GM18867 (cell line): ENCODE data around the gene RASL12.

ENCODE experiments used
- ATAC-seq: cut with Tn5 transposase; IDR thresholded peaks from one replicate; pipeline ENCODE4 v1.9.1; 2021; ENCODE audit warnings: mild to moderate bottlenecking, moderate library complexity; ENCODE audit not compliant: unreplicated experiment

The RASL12 gene

DNA sequence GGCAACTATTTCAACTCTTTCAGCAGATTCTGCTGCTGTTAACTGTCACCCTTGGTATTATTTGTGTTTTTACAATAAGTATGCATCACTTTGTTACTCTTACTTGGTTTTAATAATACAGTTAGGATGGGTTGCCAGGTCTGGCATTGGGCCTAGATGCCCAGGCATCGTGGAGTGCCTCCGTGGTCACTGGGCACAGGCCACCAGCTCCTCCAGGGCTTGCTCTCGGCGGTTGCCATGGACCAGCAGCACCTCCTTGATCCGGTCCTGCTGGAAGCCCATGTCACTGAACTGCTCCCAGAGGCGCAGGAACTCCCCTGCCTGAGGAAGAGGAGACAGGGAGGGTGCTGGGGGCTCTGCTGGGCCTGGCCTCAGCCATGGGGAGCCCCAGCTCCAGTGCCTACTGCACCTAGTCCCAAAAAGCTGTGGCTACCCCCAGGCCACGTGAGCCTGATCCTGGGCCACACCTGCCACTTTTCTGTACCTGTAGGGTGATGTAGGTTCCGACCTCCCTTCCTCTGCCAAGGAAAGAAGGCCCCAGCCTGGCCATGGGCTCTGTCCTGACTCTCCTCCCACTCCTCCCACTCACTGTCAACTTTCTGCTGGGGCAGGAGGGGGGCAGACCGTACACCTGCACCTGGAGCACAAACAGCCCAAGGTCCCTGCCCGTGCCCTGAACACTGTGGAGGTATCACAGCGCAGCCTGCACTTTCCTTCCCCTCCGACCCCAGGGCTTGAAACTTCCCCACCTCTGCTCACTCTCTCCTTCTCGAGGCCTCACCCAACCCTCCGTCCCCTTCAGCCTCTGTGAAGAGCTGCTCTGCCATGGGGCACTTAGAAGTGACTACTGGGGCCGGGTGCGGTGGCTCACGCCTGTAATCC lies 25.4 kb upstream of the RASL12 start:
- no peak for ATAC-seq

DNA sequence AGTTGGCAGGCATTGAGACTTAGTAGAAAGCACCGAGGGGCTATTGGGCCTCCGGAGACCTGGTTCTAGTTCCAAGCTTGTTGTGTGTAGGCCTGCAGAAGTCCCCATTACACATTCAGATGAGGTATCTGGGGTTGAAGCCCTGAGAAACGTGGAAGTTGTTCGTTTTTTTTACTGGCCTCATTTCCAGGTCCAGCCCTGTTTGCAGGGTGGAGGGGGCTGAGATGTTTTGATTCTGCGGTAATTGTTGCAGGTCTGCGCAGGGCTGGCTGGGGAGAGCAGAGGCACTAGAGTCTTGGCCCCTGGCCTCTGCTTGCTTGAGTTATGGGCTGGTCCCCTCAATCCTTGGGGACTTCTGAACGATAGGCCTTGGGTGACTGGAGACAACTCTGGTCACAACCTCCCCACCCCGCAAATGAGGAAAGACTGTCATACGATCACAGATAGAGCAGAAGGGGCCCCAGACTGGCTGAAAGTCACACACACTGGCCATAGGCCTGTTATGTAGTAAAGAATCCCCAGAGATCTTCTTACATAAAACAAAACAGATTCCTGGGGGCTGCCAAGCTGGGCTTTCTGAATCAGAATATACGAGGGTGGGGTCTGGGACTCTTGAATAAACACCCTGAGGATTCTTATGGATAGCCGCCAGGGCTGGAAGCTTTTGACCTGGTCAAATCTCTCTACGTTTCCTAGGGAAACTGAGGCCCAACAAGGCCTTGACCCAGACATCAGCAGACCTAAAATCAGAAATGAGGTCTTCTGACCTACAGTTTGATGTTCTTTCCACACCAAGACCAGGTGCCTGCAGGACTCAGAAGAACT lies 24.4 kb upstream of the RASL12 start:
- ATAC-seq: no peak

DNA sequence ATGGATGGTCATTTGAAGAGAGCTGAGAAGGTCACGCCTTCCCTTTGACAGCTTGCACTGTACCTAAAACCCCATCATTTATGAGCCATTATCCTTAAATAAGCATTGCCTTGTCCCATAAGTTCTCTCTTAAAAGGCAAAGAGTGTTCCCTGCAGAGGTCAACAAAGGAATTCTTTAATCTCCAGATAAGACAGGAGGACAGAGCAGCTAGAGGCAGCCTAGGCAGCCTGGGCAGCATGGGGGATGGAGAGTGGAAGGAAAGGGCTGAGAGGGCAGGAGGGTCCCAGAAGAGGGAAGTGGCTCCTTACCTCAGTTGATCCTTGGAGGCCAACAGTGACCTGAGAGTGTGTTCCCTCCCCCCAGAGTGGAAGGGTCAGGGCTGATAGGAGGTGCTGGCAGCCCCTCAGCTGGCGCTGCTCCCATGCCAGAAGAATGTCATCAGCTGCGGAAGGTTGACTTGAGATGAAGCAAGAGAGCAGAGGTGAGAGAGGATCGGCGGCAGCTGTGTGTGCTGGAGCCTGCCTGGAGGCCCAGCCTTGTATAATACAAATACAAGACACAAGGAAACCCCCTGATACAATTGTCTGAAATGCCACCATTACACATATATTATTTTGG lies 21.5 kb upstream of the RASL12 start:
- no peak for ATAC-seq

DNA sequence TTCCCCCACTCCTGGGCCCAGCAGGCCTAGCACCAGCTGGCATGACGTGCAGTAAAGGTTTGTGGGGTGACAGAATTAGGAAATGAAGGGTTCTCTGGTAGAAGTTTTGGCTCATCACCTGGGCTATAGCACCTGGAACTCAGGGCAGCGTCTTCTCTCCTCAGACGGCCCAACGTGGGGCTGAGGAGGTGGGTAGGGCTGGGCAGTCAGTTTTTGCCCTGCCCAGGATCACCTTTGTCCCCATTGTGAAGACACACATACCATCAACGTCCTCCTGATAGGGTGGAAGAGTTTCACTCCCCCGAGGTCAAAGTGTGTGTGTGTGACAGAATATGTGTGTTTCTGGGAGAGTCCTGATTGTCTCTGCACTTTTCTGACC lies 20.8 kb upstream of the RASL12 start:
- ATAC-seq: no peak

DNA sequence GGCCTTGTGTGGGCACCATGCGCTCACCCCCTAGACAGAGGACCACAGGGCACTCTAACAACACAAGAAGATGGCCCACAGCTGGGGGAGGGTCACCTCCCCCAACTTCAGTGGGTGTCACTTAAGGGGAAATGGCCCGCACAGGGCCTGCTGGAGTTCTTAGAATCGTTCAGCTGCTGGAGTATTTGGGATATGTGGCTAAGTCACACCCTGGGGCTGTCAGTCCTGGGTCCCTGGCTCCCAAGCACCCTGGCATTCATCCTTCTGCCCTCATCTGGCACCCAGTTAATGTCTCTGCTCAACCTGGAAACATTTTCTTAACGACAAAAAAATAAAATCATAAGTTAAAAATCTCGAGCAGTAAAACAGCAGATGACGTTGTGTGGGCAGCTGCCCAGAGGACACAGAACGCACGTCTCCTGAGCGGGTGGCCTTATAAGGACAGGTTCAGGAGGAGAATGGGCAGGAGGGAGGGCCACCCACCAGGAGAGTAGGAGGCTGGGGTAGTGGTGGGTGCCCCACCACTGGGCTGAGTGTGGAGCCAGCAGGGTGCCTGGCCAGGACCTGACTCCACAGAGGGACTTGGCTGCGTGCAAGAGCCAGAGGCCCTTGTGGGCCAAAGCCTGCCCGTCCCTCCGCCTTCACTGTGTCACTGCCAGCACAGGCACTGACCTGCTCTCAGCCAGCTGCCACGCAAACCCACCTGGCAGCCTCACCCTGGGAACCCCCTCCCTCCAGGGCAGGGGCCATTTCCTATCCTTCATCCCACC lies 20.3 kb upstream of the RASL12 start:
- no peak for ATAC-seq

DNA sequence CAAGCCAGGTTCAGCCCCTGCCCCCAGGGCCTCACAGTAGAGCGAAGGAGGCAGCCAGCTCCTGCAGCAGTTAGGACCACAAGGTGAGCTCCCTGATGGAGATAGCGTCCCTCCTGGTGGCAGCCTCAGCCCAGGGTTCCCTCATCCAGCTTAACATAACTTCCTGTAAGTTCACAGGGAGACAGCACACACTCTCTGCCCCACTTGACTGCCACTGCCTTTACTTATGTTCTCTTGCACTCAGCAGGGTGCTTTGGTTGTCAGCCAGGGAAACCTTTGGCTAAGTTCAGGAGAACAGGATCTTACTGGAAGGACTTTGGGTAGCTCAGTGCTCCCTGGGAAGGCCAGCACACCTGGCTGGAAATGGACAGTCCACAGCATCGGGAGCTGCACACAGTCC lies 19.6 kb upstream of the RASL12 start:
- no peak for ATAC-seq

DNA sequence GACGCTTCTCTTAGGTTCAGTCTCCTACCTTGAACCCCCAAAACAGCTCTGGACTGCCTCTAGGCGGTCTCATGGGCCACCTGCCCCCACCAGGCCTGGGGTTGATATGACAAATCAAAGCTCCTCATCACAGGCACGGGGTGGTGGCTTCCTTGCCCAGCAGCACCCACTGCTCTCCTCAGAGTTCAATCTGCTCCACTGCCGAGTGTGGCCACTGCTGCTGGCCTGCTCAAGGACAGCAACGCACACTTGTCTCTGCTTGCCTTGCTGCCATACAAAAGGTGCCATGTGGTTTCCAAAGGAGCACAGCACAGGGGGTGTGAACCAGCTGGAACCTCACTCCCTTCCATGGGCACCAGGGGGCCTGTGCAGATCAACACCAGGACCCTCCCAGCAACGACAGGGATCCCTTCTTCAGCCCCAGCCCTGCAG lies 18.9 kb upstream of the RASL12 start:
- no peak for ATAC-seq

DNA sequence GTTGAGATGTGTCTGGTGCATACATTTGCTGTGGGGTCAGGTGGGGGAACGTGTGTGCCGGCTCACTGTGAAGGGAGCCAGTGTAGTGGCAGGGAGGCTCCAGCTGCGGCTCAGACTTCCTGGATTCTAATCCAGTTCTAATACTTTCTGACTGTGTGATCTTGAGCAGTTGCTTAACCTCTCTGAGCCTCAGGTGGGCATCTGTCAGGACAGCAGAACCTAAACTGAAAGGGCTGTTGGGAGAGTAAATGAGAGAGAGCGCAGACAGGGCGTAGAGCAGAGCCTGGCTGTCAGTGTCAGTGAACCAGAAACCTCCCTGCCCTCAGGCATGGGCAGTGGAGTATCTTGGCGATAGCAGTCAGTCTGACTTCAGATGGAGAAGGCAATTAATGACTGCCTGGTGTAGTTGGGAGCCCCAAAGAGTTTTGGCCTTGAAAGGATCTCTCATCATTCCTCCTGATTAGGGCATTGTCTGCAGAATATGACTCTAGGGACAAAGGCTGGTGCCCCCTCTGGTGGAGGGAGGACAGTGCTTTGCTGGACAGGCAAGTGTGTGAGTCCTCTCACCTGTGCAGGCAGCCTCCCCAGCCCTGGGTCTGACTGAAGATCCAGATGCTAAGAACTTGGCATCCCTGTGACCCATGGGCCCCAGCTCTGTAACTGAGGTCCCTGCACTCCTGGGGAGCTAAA lies 18.3 kb upstream of the RASL12 start:
- no peak for ATAC-seq

DNA sequence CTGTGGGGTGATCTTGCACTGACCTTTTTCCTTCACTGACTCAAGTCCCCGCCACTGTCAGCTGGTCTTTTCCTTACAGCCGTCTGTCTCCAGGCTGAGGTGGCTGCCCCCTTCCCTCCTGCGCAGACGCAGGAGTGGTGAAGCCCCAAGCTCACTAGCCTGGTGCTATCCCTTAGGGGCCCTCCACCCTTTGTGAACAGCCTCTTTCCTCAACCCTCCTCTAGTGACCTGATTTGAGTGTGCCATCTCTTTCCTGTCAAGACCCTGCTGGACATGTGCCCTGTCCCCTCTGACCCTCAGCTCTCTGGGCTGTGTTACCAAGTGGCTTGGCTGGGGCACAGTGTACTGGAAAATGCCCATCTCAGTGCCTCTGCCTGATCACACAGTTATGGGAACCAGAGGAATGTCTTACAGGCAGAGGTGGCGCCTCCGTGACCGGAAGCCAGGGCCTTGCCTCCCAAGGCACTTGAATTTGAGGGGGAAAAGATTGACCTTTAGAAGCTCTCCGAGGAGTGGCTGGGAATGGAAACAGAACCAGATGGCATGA lies 17.5 kb upstream of the RASL12 start:
- no peak for ATAC-seq

DNA sequence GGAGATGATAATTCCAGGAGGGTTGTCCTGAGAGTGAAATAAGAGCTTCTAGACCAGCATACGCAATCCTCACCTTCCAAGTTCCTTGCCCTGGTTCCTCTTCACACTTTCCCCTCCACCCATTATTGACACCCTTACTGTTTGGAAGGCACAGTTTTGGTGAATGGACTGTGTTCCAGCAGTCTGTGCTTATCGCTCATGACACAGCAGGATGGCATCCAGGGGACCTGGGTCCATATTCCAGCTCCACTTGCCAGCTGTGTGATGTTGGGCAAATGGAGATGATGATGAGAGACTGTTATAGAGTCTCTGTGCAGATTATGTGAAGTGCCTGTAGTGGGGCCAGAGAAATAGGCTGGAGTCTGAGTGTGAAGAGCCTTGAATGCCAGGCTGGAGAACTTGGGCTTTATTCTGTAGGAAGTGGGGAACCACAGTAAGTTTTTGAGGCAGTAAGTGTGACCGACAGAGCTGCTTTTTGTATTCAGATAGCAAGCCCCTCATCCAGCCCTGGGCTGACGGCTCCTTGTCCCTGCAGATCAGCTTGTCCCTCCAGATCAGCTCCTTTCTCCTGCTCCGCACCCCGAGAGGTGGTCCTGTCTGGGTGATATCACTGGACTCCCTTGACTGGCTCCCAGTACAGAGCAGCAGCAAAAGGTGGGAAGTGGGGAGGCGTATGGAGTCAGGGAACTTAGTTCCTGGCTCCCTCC lies 16.9 kb upstream of the RASL12 start:
- ATAC-seq: no peak

DNA sequence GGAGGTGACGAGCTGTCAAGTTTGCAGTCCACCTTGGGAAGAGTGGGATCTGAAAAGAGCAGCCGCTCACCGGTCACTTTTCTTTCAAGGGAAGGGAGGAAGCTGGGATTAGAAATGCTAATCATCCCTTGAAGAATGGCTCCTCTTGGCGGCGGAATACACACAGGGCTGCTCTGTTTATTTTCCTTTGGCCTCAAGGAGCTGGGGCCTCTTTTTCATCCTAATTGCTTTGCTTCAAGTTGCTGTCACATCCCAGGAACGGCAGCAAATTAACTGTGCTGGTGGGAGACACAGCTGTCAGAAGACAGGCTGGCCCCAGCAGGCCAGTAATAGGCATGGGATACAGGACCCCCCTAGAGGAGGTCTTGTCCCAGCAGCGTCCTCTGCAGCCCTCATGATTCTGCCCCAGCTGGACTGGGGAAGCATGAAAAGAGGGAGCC lies 15.5 kb upstream of the RASL12 start:
- no peak for ATAC-seq

DNA sequence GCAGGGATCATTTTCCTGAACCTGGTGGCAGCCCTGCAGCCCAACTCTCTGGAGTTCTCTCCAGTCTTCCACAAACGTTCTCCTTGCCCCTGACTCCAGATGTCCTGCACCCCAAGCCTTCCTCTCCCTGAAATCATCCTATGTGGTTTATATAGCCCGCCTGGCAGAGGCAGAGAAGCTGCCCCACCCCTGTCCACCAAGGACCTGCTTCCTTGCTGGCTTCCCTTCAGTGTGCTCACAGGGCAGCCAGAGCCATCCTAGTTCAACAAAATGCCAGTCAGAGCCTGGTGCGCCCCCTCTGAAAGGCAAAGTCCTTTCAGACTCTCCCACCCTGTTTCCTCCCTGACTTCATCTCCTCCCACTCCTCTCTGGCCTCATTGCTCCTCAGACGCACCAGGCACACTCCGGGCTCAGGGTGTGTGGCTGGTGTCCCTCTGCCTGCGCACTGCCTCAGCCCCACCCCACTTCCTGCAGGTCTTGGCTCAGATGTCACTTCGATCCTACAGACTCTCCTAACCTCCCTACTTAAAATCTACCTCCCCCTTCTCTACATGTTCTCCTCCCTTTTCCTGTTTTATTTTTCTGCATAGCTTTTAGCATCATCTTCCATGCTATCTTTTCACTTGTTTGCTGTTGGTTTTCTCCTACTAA lies 14.6 kb upstream of the RASL12 start:
- ATAC-seq: no peak

DNA sequence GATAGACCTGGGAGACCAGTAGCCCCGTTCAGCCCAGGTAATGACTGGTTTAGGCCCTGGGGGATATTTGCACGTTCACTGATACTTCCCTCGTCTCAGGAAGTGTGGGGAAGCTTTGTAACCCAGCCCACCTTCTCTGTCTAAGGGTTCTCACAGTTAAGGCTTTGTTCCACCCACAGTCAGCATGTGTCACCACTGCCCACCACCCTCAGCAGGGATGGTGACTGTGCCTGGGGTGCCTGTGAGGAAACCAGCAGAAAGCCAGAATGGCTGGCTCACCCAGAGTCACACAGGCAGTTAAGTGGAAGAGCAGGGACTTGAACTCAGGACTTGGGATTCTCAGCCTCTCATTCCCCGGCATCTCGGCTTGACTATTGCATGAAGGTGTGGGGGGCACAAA lies 14.0 kb upstream of the RASL12 start:
- ATAC-seq: no peak

DNA sequence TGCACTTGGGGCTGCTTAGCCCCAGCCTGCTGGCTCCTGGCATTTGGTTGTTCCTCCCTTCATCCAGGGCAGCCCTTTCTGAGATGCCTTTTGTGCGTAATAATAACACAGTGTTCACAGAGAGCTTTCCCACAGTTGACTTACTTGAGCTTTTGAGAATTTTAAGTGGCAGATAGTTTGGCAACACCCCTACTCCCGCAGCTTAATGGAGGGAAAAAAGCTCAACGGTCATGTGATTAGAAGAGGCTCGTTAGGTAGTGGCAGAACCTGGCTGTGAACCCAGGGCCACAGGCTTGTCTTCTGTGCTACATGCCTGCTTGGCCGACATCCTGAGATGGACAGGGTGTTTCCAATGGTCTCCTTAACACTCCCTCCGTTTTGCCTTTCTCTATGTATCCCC lies 13.5 kb upstream of the RASL12 start:
- no peak for ATAC-seq

DNA sequence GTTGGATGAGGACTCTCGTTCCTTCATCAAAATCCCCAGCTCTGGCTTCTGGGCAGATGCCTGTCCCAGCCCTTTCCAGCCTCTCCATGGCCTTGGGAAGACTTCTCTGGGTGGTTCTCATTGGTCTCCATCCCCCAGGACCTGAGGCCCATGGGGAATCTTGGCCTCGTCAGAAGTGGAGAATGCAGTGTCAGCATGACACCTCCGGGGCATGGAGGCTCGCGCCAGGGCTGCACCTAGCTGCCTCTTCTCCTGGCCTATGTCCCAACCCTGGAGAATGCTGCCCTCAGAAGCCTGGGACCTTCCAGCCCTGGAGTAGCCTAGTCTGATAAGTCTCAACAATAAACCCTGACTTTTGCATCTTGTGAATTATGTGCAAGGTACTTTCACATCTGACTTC lies 11.8 kb upstream of the RASL12 start:
- no peak for ATAC-seq

DNA sequence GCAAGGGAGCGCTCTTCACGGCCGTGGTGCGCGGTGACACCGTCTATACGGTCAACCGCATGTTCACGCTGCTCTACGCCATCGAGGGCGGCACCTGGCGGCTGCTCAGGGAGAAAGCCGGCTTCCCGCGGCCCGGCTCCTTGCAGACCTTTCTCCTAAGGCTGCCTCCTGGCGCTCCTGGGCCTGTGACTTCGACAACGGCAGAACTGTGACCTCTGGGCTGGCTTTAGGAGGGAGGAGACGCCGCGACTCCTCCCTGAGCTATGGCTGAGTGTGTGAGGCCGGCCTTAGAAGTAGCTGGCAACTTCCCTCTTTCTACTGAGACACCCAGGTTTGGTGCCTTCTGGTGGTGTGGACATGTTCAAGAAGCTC lies 10.2 kb upstream of the RASL12 start:
- ATAC-seq: no peak

DNA sequence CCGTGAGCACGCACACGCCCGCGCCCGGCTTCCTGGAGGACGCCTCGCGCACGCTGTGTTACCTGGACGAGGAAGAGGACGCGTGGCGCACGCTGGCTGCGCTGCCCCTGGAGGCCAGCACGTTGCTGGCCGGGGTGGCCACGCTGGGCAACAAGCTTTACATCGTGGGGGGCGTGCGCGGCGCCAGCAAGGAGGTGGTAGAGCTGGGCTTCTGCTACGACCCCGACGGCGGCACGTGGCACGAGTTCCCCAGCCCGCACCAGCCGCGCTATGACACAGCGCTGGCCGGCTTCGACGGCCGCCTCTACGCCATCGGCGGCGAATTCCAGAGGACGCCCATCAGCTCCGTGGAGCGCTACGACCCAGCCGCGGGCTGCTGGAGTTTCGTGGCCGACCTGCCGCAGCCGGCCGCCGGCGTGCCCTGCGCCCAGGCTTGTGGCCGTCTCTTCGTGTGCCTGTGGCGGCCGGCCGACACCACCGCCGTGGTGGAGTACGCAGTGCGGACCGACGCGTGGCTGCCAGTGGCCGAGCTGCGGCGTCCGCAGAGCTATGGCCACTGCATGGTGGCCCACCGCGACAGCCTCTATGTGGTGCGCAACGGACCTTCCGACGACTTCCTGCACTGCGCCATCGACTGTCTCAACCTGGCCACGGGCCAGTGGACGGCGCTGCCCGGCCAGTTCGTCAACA lies 9.6 kb upstream of the RASL12 start:
- ATAC-seq: no peak

DNA sequence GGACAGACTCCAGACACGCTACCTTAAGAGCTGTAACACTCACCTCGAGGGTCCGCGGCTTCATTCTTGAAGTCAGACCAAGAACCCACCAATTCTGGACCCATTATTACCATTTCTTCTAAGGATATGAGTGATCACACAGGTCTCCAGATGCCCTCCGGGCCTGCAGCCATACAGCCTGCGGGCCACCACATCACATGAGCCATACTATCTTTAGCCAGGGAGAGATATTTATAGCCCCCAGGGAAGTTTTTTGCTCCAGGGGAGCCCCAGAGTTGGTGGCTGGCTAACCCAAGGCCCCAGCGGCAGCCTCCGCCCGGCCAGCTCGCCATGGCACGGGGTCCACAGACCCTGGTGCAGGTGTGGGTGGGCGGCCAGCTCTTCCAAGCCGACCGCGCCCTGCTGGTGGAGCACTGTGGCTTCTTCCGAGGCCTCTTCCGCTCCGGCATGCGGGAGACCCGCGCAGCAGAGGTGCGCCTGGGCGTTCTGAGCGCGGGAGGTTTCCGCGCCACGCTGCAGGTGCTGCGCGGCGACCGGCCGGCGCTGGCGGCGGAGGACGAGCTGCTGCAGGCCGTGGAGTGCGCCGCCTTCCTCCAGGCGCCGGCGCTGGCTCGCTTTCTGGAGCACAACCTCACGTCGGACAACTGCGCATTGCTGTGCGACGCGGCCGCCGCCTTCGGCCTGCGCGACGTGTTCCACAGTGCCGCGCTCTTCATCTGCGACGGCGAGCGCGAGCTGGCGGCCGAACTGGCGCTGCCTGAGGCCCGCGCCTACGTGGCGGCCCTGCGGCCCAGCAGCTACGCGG lies 8.9 kb upstream of the RASL12 start, which contains the start of gene KBTBD13:
Gene KBTBD13, plus strand, starts transcription at position 261 of the 805 bp plus-strand sequence. Its CDS starts 70 bp downstream, at position 331.
- no peak for ATAC-seq
